GM19328 (cell line): Measurements from ENCODE around the gene GABRB1.

Source experiments
- ATAC-seq: cut with Tn5 transposase; IDR thresholded peaks from one replicate; pipeline ENCODE4 v1.9.1; 2021; ENCODE audit warnings: mild to moderate bottlenecking, moderate library complexity; ENCODE audit not compliant: unreplicated experiment

The GABRB1 gene

GRCh38 chr4:47045261-47045660 lies 13.9 kb downstream of the GABRB1 start:
- ATAC-seq, result no peak

GRCh38 chr4:47049347-47049746 lies 18.0 kb downstream of the GABRB1 start:
- ATAC-seq, result no peak

- ATAC-seq, result no peak
Observed at GRCh38 chr4:47050761-47051725, 19.7 kb downstream of the GABRB1 start.

GRCh38 chr4:47053485-47053884 lies 22.1 kb downstream of the GABRB1 start:
- ATAC-seq, result no peak

GRCh38 chr4:47054130-47054529 lies 22.8 kb downstream of the GABRB1 start:
- no peak for ATAC-seq

GRCh38 chr4:47057991-47058390 lies 26.6 kb downstream of the GABRB1 start:
- no peak for ATAC-seq

GRCh38 chr4:47060561-47060960 lies 29.2 kb downstream of the GABRB1 start:
- no peak for ATAC-seq

GRCh38 chr4:47061435-47061834 lies 30.1 kb downstream of the GABRB1 start:
- ATAC-seq, result no peak

GRCh38 chr4:47065051-47065481 lies 33.7 kb downstream of the GABRB1 start:
- no peak for ATAC-seq

- ATAC-seq, result no peak
Observed at GRCh38 chr4:47068986-47069385, 37.6 kb downstream of the GABRB1 start.

- no peak for ATAC-seq
Observed at GRCh38 chr4:47071901-47072341, 40.6 kb downstream of the GABRB1 start.

- ATAC-seq, result no peak
Observed at GRCh38 chr4:47073647-47074046, 42.3 kb downstream of the GABRB1 start.

- ATAC-seq, result no peak
Observed at GRCh38 chr4:47074816-47075215, 43.4 kb downstream of the GABRB1 start.

- no peak for ATAC-seq
Observed at GRCh38 chr4:47075262-47075661, 43.9 kb downstream of the GABRB1 start.

GRCh38 chr4:47075919-47076318 lies 44.6 kb downstream of the GABRB1 start:
- ATAC-seq, result no peak

- ATAC-seq, result no peak
Observed at GRCh38 chr4:47084111-47084510, 52.7 kb downstream of the GABRB1 start.

- ATAC-seq, result no peak
Observed at GRCh38 chr4:47084795-47085194, 53.4 kb downstream of the GABRB1 start.

- no peak for ATAC-seq
Observed at GRCh38 chr4:47088298-47088697, 56.9 kb downstream of the GABRB1 start.

- ATAC-seq, result no peak
Observed at GRCh38 chr4:47095884-47096283, 64.5 kb downstream of the GABRB1 start.

- ATAC-seq, result no peak
Observed at GRCh38 chr4:47101453-47101852, 70.1 kb downstream of the GABRB1 start.

- no peak for ATAC-seq
Observed at GRCh38 chr4:47104986-47105385, 73.6 kb downstream of the GABRB1 start.

- ATAC-seq, result no peak
Observed at GRCh38 chr4:47106561-47106960, 75.2 kb downstream of the GABRB1 start.
